ENCODE data around the gene MORC2. TPM values are rescaled to one million over a fixed set of nuclear protein-coding genes. Genes with fewer than 3 reads are reported as not detected.

MORC2 gene
- polyA plus RNA-seq, 1 donor: 38.2 TPM

Other genes with a start within 250 kb of the MORC2 start
- 257 TPM for gene TUG1, start 491 bp upstream of the MORC2 start, polyA plus RNA-seq (ENCODE audit: insufficient read length)
- 37.1 TPM for gene SMTN, start 112.5 kb upstream of the MORC2 start, polyA plus RNA-seq (ENCODE audit: insufficient read length)
- 3.5 TPM for gene SELENOM, start 138.8 kb upstream of the MORC2 start, polyA plus RNA-seq (ENCODE audit: insufficient read length)
- gene INPP5J, start 154.2 kb upstream of the MORC2 start, polyA plus RNA-seq (ENCODE audit: insufficient read length): 4.9 TPM
- gene PLA2G3, start 171.7 kb upstream of the MORC2 start, polyA plus RNA-seq (ENCODE audit: insufficient read length): 0.18 TPM
- 52.9 TPM for gene RNF185, start 191.4 kb upstream of the MORC2 start, polyA plus RNA-seq (ENCODE audit: insufficient read length)
- 50.4 TPM for gene LIMK2, start 243.5 kb upstream of the MORC2 start, polyA plus RNA-seq (ENCODE audit: insufficient read length)

Measured in left kidney (tissue), 1 donor.